ENCODE measurements around the gene DNASE1.

DNASE1 gene

GRCh38 chr16:3674513-3675295, 20.2 kb downstream of the DNASE1 start:
- no peak overlapping the region for H3K23ac ChIP-seq (ENCODE audit: low read length)

GRCh38 chr16:3675601-3676130, 21.2 kb downstream of the DNASE1 start:
- Histone ChIP-seq H3K79me2 (ENCODE audit: control insufficient read depth, insufficient read depth, low read length, poor library complexity) (no peaks in the 10 kb centered on the region), H4K12ac (ENCODE audit: low read depth, low read length) (no peak overlapping the region), H3K23ac (ENCODE audit: low read length) (no peak overlapping the region), H3K79me1 (ENCODE audit: low read length) (no peaks in the 10 kb centered on the region), H3K36me3 (ENCODE audit: control insufficient read depth in 1 of 2, insufficient read depth in 2 of 2, low read length in 2 of 2) (peaks cover 63 to 70% of the 10 kb centered on the region in 2 experiments), H3K9ac (ENCODE audit: low read length) (no peak overlapping the region), H3K4me3 (ENCODE audit: low read depth, low read length) (no peak overlapping the region), H3K4me2 (ENCODE audit: low read length) (no peak overlapping the region), H2AFZ (ENCODE audit: insufficient read depth, low read length, poor library complexity) (no peak overlapping the region), H4K91ac (ENCODE audit: low read depth, low read length) (no peak overlapping the region), H3K4me1 (ENCODE audit: control insufficient read depth in 1 of 2, insufficient read depth in 2 of 2, low read length in 2 of 2) (peaks cover 6% of the 10 kb centered on the region in 2 experiments), H3K9me3 (ENCODE audit: insufficient read depth, low read depth, low read length) (peaks cover 2% of the 10 kb centered on the region), H2BK120ac (ENCODE audit: insufficient read depth, low read length, poor library complexity) (no peak overlapping the region), H2BK5ac (ENCODE audit: low read depth, low read length, poor library complexity) (no peak overlapping the region), H3K4ac (ENCODE audit: low read depth, low read length) (no peak overlapping the region), H3K14ac (ENCODE audit: low read length) (no peak overlapping the region), H4K8ac (ENCODE audit: low read depth, low read length) (no peak overlapping the region), H3K18ac (ENCODE audit: low read length) (no peak overlapping the region), H2AK5ac (ENCODE audit: low read length) (no peak overlapping the region), H3K27me3 (ENCODE audit: insufficient read depth, low read length) (no peaks in the 10 kb centered on the region), H2BK12ac (ENCODE audit: low read length) (no peak overlapping the region), H3K27ac (ENCODE audit: low read depth, low read length) (no peak overlapping the region)
- DNase-seq: no peak
- WGBS (ENCODE audit: extremely low coverage, insufficient coverage, insufficient read length): no CpG with 5 or more reads among the region's 24 CpGs

More at GRCh38 chr16:3674513-3675295, 20.2 kb downstream of the DNASE1 start:
- Histone ChIP-seq H2BK120ac (ENCODE audit: insufficient read depth, low read length, poor library complexity) (no peak overlapping the region), H3K79me2 (ENCODE audit: control insufficient read depth, insufficient read depth, low read length, poor library complexity) (no peaks in the 10 kb centered on the region), H3K4ac (ENCODE audit: low read depth, low read length) (no peak overlapping the region), H3K9ac (ENCODE audit: low read length) (no peak overlapping the region), H4K12ac (ENCODE audit: low read depth, low read length) (no peak overlapping the region), H2BK12ac (ENCODE audit: low read length) (no peak overlapping the region), H3K4me1 (ENCODE audit: control insufficient read depth in 1 of 2, insufficient read depth in 2 of 2, low read length in 2 of 2) (peaks cover 6% of the 10 kb centered on the region in 2 experiments), H2AFZ (ENCODE audit: insufficient read depth, low read length, poor library complexity) (no peak overlapping the region), H3K18ac (ENCODE audit: low read length) (no peak overlapping the region), H4K8ac (ENCODE audit: low read depth, low read length) (no peak overlapping the region), H3K79me1 (ENCODE audit: low read length) (no peaks in the 10 kb centered on the region), H3K4me3 (ENCODE audit: low read depth, low read length) (peak overlapping the region; percentile 56), H4K91ac (ENCODE audit: low read depth, low read length) (no peak overlapping the region), H3K27me3 (ENCODE audit: insufficient read depth, low read length) (no peaks in the 10 kb centered on the region), H3K4me2 (ENCODE audit: low read length) (no peak overlapping the region), H3K27ac (ENCODE audit: low read depth, low read length) (no peak overlapping the region), H3K14ac (ENCODE audit: low read length) (no peak overlapping the region), H3K9me3 (ENCODE audit: insufficient read depth, low read depth, low read length) (peaks cover 2% of the 10 kb centered on the region), H2AK5ac (ENCODE audit: low read length) (no peak overlapping the region), H3K36me3 (ENCODE audit: control insufficient read depth in 1 of 2, insufficient read depth in 2 of 2, low read length in 2 of 2) (peaks cover 63 to 64% of the 10 kb centered on the region in 2 experiments), H2BK5ac (ENCODE audit: low read depth, low read length, poor library complexity) (no peak overlapping the region)
- DNase-seq: no peak
- no CpG with 5 or more reads among the region's 34 CpGs for WGBS (ENCODE audit: extremely low coverage, insufficient coverage, insufficient read length)

GRCh38 chr16:3677994-3678393, 23.5 kb downstream of the DNASE1 start:
- Histone ChIP-seq H3K4ac (ENCODE audit: low read depth, low read length) (no peak overlapping the region), H3K27me3 (ENCODE audit: insufficient read depth, low read length) (no peaks in the 10 kb centered on the region), H3K18ac (ENCODE audit: low read length) (no peak overlapping the region), H4K12ac (ENCODE audit: low read depth, low read length) (no peak overlapping the region), H2BK12ac (ENCODE audit: low read length) (no peak overlapping the region), H3K14ac (ENCODE audit: low read length) (no peak overlapping the region), H2BK5ac (ENCODE audit: low read depth, low read length, poor library complexity) (no peak overlapping the region), H3K4me2 (ENCODE audit: low read length) (no peak overlapping the region), H3K79me1 (ENCODE audit: low read length) (no peaks in the 10 kb centered on the region), H3K36me3 (ENCODE audit: control insufficient read depth in 1 of 2, insufficient read depth in 2 of 2, low read length in 2 of 2) (peaks cover 60 to 65% of the 10 kb centered on the region in 2 experiments), H4K91ac (ENCODE audit: low read depth, low read length) (no peak overlapping the region), H3K23ac (ENCODE audit: low read length) (no peak overlapping the region), H3K9me3 (ENCODE audit: insufficient read depth, low read depth, low read length) (no peaks in the 10 kb centered on the region), H3K9ac (ENCODE audit: low read length) (no peak overlapping the region), H2AK5ac (ENCODE audit: low read length) (no peak overlapping the region), H3K27ac (ENCODE audit: low read depth, low read length) (no peak overlapping the region), H3K4me1 (ENCODE audit: control insufficient read depth in 1 of 2, insufficient read depth in 2 of 2, low read length in 2 of 2) (peaks cover 6% of the 10 kb centered on the region in 2 experiments), H3K4me3 (ENCODE audit: low read depth, low read length) (no peak overlapping the region), H3K79me2 (ENCODE audit: control insufficient read depth, insufficient read depth, low read length, poor library complexity) (no peaks in the 10 kb centered on the region), H2AFZ (ENCODE audit: insufficient read depth, low read length, poor library complexity) (no peak overlapping the region), H4K8ac (ENCODE audit: low read depth, low read length) (no peak overlapping the region), H2BK120ac (ENCODE audit: insufficient read depth, low read length, poor library complexity) (no peak overlapping the region)
- no peak for DNase-seq
- no CpG with 5 or more reads among the region's 11 CpGs for WGBS (ENCODE audit: extremely low coverage, insufficient coverage, insufficient read length)

GRCh38 chr16:3681206-3681605, 26.7 kb downstream of the DNASE1 start:
- Histone ChIP-seq H4K91ac (ENCODE audit: low read depth, low read length) (no peak overlapping the region), H3K9ac (ENCODE audit: low read length) (no peak overlapping the region), H3K27ac (ENCODE audit: low read depth, low read length) (no peak overlapping the region), H3K4ac (ENCODE audit: low read depth, low read length) (no peak overlapping the region), H2BK12ac (ENCODE audit: low read length) (no peak overlapping the region), H3K14ac (ENCODE audit: low read length) (no peak overlapping the region), H2BK5ac (ENCODE audit: low read depth, low read length, poor library complexity) (no peak overlapping the region), H2AK5ac (ENCODE audit: low read length) (no peak overlapping the region), H3K4me1 (ENCODE audit: control insufficient read depth in 1 of 2, insufficient read depth in 2 of 2, low read length in 2 of 2) (peaks cover 6% of the 10 kb centered on the region in 2 experiments), H3K36me3 (ENCODE audit: control insufficient read depth in 1 of 2, insufficient read depth in 2 of 2, low read length in 2 of 2) (peaks cover 44 to 51% of the 10 kb centered on the region in 2 experiments), H3K9me3 (ENCODE audit: insufficient read depth, low read depth, low read length) (no peaks in the 10 kb centered on the region), H4K8ac (ENCODE audit: low read depth, low read length) (no peak overlapping the region), H2BK120ac (ENCODE audit: insufficient read depth, low read length, poor library complexity) (no peak overlapping the region), H3K79me1 (ENCODE audit: low read length) (no peaks in the 10 kb centered on the region), H3K79me2 (ENCODE audit: control insufficient read depth, insufficient read depth, low read length, poor library complexity) (no peaks in the 10 kb centered on the region), H3K18ac (ENCODE audit: low read length) (no peak overlapping the region), H2AFZ (ENCODE audit: insufficient read depth, low read length, poor library complexity) (no peak overlapping the region), H3K4me2 (ENCODE audit: low read length) (no peak overlapping the region), H3K27me3 (ENCODE audit: insufficient read depth, low read length) (no peaks in the 10 kb centered on the region), H4K12ac (ENCODE audit: low read depth, low read length) (no peak overlapping the region), H3K23ac (ENCODE audit: low read length) (no peak overlapping the region), H3K4me3 (ENCODE audit: low read depth, low read length) (no peak overlapping the region)
- WGBS (ENCODE audit: extremely low coverage, insufficient coverage, insufficient read length): no CpG with 5 or more reads among the region's 3 CpGs
- no peak for DNase-seq

Measured in trophoblast cell (in vitro differentiated cells and primary cell).